DMS 273 treated with DMSO at 0.1 percent for 48 hours (cell line): ENCODE data around the gene RRP1.

ENCODE experiments used
- DNase-seq: peaks from one replicate; lab custom pipeline; 2025; lab: John Stamatoyannopoulos, UW

The RRP1 gene

DNA sequence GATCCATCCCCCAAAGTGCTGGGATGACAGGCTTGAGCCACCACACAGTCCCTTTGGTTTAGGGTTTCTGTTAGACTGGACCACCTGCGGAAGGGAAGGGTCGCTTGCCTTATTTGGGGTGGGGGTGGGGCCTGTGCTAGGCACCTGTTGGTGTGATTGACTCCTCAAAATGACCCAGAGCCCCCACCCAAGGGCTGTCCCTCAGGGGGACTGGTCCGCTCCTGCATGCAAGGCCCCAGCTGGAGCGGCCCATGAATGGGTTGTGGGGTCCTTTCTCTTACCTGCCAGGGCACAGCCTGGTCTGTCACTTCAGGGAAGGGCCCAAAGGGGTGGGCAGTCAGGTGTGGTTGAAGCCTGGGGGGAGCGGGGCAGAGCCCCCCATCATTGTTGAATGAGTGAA lies 11.4 kb upstream of the RRP1 start:
- no peak for DNase-seq

DNA sequence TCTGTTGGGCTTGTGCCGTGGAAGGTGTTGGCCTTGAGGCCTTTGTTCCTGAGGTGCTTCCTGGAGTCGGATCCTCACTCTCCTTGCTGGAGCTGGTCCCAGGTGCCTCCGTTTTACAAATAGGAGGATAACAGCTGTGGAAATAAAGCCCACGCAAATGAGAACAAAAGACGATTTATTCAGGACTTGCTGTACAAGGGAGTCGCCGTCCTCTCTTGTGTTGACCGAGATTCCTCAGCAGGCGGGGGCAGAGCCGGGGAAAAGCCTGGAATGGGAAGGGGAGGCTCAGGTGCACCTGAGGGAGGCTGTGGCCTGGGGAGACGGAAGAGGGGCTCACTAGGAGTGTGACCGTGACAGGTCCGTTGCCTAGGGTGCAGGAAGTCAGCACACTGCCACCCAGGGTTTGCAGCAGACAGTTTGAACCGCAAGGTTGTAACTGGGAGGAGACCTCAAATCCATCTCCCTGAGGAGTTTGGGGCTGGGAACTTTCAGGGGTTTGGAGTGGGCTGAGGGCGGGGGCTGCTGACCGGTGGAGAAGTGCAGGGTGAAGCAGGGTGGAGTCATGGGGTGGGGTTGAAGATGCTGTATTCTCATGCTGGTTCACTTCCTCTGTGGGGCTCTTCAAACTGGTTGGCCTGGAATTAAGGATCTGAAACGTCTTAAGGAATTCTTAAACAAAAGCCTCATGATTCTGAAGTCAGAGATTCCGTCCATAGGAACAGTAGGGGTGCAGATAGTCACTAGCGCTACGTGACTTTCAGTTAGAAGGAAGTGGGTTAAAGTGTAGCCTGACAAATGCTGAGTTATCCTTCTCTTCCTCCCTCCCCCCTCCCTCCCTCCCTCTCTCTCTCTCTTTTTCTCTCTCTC lies 10.7 kb upstream of the RRP1 start:
- DNase-seq, result no peak

DNA sequence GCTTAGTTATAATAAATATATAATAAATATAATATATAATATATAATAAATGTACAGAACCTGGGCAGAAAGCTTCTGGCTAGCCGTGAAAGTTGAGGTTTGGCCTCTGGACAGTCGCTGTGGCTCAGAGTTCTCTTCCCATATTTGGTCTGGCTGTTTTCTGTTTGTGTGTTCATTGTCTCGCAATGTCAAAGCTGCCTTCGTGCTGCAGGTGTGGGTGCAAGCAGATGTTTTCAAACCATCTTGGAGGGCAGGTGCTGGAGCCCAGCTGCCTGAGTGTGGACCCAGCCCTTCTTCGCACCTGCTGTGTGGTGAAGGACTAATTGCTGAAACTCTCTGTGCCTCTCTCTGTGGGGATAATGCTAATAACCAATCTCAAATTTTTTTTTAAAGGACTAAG lies 9.7 kb upstream of the RRP1 start:
- no peak for DNase-seq

DNA sequence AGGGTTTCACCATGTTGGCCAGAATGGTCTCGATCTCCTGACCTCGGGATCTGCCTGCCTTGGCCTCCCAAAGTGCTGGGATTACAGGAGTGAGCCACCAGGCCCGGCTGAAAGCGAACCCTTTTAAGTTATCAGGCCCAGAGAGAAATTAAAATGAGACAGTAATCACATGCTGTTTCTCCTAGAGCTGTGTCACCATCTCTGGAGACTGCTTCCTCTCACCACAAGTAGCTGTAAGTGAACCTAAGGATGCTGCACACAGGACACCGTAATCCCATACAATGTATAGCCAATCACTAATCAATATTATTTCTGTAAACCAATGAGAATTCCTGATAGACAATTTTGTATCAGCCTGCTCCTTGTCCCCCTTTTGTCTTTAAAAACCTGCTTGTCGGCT lies 7.5 kb upstream of the RRP1 start:
- DNase-seq, result no peak

DNA sequence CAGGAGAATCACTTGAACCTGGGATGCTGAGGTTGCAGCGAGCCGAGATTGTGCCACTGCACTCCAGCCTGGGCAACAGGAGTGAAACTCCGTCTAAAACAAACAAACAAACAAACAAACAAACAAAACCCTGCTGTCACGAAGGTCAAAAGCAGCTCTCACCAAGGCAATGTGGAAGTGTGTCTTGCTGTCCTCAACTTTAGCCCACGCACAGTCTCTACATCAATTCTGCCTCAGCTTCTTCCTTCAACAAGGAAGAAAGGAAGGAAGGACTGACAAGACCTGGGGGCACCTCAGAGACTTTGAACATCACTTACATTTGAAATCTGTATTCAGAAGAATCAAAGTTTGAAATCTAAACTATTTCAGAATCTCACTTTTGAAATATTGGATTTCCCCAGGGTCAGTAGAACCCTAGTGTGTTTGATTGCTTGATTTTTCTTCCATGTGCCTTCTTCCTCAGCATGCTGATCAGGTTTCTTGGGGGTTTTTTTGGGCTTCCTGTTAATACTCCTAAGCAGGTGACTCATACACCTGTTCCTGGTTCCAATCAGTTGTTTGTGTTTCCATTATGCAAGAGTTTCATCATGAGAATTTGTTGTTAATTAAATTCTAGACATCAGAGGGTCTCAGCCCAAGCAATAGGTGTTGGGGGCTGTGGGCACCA lies 6.8 kb upstream of the RRP1 start:
- DNase-seq, result no peak

DNA sequence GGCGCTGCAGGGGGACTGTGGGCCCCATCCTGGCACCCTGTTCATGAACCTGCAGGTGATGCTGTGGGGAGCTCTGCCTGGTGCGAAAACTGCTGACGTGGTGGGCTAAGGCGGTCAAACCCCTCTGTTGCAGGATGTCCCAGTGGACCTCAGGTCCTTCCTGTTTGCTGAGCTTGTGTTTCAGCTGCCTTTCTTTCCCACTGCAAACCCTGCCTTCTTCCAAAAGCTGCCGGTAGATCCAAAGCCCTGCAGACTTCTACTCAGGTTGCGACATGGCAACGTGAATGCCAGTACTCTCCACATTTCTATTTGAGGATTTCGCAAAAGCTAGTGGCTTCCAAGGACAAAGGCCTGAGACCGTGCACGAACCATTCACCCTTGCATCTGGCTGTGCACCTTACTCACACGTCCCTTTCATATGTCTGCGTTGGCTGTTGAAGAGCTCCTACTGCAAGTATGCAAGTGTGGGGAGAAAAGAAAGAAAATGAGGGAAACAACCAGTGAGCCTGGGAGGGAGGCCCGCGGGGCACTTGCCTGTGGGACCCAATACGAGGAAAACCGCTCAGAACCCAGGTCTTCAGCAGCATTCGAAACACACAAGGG lies 6.2 kb upstream of the RRP1 start:
- no peak for DNase-seq

DNA sequence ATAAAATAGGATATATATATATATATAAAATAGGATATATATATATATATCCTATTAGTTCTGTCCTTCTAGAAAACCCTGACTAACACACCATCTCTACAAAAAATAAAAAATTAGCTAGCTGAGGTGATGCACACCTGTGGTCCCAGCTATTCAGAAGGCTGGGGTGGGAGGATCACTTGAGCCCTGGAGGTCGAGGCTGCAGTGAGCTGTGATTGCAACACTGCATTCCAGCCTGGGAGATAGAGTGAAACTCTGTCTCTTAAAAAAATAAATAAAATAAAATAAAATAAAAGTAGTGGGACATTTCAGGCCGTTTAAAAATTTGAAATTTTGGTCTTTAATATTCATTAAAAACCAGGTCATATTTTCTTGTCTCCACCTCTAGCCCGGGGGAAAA lies 4.2 kb upstream of the RRP1 start:
- no peak for DNase-seq

DNA sequence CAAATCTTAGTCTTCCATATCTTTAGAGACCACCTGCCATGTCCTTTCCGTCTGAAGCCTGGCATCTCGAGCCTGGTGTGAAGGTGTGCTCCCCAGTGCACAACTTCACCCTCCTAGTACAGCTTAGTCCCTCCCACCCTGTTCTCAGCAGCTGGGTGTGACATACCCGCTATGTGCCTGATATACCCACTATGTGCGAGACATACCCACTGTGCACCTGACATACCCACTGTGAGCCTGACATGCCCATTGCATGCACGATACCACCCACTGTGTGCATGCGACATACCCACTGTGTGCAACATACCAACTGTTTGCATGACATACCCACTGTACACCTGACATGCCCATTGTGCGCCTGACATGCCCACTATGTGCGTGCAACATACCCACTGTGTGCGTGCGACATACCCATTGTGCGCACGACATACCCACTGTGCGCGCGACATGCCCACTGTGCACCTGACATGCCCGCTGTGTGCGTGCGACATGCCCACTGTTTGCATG lies 3.0 kb upstream of the RRP1 start:
- no peak for DNase-seq

DNA sequence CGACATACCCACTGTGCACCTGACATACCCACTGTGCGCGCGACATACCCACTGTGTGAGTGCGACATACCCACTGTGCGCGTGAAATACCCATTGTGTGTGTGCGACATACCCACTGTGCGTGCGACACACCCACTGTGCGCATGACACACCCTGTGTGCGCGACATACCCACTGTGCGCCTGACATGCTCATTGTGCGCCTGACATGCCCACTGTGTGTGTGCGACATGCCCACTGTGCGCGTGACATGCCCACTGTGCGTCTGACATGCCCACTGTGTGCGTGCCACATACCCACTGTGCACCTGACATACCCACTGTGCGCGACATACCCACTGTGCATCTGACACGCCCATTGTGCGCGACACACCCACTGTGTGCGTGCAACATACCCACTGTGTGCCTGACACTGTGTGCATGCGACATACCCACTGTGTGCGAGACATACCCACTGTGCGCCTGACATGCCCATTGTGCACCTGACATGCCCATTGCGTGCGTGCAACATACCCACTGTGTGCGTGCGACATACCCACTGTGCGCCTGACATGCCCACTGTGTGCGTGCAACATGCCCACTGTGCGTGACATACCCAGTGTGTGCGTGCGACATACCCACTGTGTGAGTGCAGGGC lies 2.5 kb upstream of the RRP1 start:
- no peak for DNase-seq

DNA sequence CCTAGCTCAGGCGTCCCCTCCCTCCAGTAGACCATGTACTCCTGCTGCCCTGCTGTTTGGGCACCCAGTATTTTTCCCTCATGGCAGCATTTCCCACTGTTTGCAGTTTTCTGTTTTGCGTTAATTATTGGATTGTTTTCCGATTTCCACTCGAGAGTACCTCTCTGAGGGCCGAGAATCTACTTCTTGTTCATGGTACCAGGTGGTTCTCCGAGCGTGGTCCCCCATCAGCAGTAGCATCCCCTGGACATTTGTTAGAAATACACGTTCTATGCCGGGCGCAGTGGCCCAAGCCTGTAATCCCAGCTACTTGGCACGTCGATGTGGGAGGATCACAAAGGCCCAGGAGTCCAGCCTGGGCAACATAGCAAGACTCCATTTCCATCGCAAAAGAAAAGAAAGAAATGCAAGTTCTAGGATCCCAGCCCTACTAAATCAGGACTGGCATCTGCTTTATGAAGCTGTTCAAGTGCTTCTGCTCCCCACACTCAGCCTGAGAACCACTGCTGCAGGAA lies 690 bp downstream of the RRP1 start:
- DNase-seq, result no peak

DNA sequence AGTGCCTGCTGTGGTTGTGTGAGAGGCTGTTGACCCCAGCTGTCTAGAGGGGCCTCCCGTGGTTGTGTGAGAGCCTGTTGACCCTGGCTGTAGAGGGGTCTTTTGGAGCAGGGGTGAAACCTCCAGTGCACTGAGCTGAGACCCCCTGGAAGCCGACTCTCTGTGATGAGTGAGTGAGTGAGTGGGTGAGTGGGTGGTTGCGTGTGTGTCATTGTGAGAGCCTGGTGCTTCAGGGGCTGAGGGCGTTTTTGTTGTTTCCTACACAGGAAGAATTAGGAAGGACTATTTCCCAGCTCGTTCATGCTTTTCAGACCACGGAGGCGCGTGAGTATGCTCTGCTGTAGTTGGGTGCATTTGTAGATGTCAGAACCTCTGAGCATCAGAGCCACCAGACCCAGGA lies 3.0 kb downstream of the RRP1 start:
- no peak for DNase-seq

DNA sequence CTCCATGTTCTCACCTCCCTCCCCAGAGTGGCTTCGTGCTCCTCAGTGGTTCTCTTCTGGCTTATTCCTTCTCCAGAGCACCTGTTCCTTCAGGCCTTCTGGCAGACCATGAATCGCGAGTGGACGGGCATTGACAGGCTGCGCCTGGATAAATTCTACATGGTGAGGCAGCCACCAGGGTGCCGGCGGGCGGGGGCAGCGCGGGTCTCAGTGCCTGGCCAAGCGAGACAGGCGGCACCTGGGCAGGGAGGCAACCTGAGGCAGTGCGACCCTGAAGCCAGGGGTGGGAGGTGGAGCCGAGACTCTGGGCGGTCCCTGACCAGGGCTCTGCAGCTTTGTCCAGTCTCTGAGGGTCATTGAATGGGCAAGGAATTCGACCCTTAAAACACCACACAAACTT lies 3.9 kb downstream of the RRP1 start:
- no peak for DNase-seq

DNA sequence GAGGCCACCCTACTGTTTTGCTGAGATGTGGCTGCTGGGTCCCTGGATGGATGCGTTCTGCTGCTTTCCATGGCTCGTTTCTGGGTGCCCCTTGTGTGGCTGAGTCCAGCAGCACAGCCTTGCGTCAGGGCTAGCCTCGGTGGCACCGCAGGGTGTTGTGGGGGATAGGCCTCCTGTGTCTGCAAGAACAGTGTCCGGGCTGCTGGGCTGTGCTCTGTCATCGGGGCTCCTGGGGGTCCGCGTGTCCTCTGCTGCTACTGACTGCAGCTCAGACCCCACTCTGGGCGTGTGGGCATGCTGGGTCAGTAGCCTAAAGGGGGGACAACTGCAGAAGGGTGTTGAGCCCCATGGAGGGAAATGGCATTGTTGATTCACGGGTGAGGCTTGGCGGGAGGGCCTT lies 4.9 kb downstream of the RRP1 start:
- no peak for DNase-seq

DNA sequence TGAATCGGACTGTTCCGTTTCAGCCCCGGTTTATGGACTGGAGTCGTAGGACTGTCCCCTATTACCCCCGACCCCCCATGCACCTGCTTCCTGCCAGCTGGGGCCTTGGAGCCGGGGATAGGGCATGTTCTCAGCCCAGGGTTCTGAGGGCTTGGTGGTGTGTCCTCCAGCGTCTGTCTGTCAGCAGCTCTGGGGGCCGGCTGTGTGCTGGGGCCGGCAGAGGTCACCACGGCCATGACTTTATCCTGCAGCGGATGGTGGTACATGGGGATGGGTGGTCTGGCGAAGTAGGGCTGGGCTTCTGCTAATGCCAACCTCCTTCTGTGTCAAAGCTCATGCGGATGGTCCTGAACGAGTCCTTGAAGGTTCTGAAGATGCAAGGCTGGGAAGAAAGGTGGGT lies 5.5 kb downstream of the RRP1 start:
- DNase-seq, result no peak

DNA sequence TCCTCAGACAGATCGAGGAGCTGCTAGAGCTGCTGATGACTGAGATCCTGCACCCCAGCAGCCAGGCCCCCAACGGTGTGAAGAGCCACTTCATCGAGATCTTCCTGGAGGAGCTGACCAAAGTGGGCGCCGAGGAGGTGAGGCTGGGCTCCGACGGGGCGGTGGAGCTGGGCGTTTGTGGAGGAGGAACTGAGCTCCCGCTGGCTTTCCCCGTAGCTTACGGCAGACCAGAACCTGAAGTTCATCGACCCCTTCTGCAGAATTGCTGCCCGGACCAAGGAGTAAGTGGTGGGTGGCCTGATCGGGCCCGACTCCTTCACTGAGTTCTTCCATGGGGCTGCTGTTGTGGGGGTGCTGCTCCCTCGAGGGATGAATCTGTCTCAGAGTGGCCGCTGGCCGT lies 8.0 kb downstream of the RRP1 start:
- DNase-seq, result no peak

DNA sequence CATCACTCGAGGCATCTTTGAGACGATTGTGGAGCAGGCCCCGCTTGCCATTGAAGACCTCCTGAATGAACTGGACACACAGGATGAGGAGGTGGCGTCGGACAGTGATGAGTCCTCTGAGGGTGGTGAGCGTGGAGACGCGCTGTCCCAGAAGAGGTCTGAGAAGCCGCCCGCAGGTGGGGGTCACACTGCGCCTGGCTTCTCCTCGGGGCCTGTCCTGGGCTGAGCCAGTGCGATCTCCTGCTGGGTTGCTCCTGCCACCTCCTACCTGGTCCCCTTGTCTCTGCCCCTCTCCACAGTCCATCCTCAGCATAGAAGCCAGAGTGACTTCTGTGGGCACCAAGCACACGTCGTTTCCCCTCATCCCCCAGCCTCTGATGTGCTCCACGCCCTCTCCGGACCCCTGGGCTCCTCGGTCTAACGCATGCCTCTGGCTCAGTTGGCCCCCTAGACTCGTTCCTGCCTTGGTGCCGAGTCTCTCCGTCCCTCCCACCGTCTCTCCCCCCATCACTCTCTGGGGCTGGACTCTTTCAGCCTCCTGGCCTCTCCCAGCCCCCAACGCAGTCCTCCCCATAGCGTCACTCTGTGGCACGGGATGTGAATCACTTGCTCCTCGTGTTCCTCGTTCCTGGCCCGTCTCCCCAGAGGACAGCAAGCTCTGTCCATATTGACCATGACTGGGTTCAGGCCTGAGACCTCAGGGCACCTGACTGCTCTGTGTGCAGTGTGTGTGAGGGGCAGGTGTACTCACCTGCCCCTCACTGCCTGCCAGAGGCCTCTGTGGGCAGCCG lies 8.7 kb downstream of the RRP1 start:
- DNase-seq, result no peak

DNA sequence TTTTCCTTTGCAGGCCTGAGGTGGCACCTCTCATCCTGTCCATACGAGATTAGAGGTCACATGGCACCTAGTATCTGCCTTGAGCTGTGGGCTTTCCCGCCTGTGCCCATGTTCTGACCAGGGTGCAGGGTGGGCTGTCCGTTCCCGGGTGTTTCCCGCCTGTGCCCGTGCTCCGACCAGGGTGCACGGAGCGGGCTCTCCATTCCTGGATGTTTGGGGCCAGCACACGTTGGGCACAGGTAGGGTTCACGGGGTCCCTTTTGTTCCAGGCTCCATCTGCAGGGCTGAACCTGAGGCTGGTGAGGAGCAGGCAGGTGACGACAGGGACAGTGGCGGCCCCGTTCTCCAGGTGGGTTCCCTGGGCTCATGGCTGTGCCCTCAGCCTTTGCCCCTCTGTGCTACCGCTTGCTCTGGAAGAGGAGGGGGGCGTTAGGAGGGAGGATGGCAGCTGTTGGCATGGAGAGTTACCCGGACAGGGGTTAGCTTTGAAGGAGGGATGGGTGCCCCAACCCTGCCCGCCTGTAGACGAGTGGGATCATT lies 10.0 kb downstream of the RRP1 start:
- DNase-seq, result no peak

DNA sequence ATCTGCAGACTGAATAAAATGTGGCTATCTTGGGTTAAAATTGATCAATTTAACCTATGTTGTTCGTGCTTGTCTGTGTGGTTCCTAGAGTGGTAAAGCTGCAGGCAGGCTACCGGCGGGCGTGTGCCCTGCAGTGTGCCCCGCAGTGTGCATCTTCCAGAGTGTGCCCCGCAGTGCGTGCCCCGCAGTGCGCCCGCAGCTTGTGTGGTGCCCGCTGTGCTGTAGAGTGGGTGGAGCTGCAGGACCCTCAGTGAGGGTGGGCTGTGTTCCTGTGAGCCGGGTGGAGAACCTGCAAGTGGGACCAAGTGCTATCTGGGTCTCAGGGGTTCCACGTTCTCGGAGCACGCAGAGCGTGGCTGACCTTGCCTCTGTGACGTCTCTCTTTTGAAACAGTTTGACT lies 10.7 kb downstream of the RRP1 start:
- DNase-seq, result no peak

DNA sequence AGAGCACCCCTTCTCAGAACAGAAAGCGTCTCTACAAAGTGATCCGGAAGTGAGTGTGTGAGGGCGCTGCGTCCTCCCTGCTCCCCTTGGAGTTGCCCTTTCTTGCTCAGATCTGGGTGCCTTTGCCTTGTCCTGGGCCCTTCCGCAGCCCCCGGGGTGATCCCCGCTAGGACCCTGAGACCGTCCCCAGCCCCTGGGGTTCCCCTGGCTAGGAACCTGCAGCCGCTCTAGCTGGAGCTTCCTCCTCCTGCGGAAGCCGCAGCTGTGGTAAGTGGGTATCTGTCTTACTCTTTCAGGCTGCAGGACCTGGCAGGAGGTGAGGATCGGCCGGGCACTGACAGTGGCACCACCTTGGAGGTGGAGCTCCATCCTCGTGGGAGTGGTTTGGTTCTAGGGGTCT lies 11.2 kb downstream of the RRP1 start:
- DNase-seq, result no peak

DNA sequence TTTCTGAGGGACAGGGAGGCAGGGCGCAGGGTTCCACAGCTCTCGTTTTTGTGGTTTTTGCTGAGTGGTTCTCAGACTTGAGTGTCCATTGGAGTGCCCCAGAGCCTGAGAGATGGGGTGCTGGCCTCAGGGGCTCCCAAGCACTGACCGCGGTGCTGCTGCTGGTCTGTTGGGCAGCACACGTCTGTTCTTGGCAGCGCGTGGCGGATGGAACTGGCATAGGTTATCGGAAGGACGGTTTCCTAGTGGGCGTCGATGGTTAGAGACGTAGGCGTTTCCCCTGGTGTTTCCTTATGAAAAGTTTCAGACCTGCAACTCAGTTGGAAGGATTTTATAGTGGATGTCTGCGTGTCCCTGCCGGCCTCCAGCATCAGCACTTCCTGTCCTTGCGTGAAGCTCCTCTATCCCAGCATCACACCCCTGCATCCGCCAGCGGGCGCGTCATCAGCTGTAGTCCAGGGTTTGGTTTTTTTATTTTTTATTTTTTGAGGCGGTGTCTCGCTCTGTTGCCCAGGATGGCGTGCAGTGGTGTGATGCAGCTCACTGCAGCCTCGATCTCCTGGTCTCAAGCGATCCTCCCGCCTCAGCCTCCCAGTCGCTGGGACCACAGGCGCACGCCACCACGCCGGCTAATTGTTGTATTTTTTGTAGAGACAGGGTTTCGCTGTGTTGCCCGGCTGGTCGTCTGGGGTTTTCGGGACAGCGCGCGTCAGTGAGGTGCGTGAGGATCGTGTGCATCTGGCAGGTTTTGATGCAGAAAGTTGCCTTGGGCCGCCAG lies 11.8 kb downstream of the RRP1 start:
- no peak for DNase-seq
